ENCODE data around the gene ACTL10. TPM values are rescaled to one million over a fixed set of nuclear protein-coding genes. Genes with fewer than 3 reads are reported as not detected.

ACTL10 gene
- total and polyA plus RNA-seq, 2 of the 13 experiments (the other 11 are each of a cell fraction or from before 2014, with no cell fraction given): not detected

DNA sequence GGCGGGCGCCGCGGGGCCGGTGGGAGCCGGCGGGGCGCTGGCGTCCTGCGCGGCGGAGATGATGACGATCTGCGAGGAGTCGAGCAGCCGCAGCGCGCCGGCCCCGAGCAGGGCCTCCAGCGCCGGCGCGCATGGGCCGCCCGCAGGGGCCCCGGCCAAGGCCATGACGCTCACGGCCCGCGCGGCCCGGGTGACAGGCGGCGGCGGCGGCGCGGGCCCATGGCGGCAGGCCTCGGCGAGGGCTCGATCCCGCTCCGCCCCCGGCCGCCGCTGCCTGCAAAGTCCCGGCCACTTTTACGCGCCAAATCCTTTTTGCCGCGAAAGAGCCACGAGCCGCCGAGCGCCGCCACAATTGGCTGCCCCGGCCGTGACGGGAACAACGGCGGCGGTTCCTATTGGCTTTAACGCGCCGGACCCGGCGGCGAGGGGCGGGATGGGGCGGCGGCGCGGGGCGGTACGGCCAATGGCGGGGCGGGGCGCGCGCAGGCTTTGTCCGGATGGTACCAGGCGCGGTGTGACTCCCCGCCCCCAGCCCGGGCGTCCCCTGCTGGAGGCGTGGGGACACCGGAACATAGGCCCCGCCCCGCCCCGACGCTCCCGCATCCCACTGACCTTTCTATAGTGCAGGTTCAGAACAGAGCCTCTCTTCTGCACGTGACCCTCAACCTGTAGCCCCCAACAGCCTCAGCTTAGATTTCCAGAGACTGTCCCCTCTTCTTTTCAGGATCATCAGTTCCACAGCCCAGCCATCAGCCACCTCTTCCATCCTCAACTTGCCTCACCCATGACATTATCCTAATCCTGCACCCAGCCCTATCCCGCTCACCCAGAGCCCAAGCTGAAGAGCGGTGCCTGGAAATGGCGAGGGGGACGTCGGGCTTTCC lies 19.6 kb downstream of the ACTL10 start, which contains the start of gene E2F1 (continued):
- TF ChIP-seq RBFOX2 (IDR thresholded peaks at IDR 0.05; ENCODE audit: low read depth, low read length) (peak; percentile 71), HES4 (CRISPR knock-in tag; IDR thresholded peaks at IDR 0.05; ENCODE audit: borderline replicate concordance) (no peak), GABPB1 (CRISPR knock-in tag; IDR thresholded peaks at IDR 0.05) (peak; percentile 76), ATM (IDR thresholded peaks at IDR 0.05; ENCODE audit: borderline replicate concordance) (no peak), MBNL3 (CRISPR knock-in tag; conservative IDR thresholded peaks at IDR 0.05) (peak; percentile 82; the same call in 1 of the 2 replicates), POLR2A (IDR thresholded peaks at IDR 0.05; ENCODE audit: insufficient read depth in 1 of 2, low read depth in 2 of 2, low read length in 2 of 2) (peak; percentile 42 to 51; a peak in 1 of 4 replicates), TOPORS (CRISPR knock-in tag; IDR thresholded peaks at IDR 0.05) (no peak), ZNF432 (CRISPR knock-in tag; IDR thresholded peaks at IDR 0.05; ENCODE audit: borderline replicate concordance) (no peak), IRX3 (CRISPR knock-in tag; IDR thresholded peaks at IDR 0.05; ENCODE audit: borderline replicate concordance, low read depth) (peak; percentile 92; the same call in 1 of the 2 replicates), YEATS4 (CRISPR knock-in tag; IDR thresholded peaks at IDR 0.05; ENCODE audit: borderline replicate concordance) (peak; percentile 62), KAT2B (IDR thresholded peaks at IDR 0.05; ENCODE audit: borderline replicate concordance, low read depth, low read length) (no peak), RXRA (CRISPR knock-in tag; IDR thresholded peaks at IDR 0.05) (peak; percentile 11; the same call in 1 of the 2 replicates), ZSCAN22 (CRISPR knock-in tag; IDR thresholded peaks at IDR 0.05) (no peak)
- TF ChIP-seq, protein P1, sequence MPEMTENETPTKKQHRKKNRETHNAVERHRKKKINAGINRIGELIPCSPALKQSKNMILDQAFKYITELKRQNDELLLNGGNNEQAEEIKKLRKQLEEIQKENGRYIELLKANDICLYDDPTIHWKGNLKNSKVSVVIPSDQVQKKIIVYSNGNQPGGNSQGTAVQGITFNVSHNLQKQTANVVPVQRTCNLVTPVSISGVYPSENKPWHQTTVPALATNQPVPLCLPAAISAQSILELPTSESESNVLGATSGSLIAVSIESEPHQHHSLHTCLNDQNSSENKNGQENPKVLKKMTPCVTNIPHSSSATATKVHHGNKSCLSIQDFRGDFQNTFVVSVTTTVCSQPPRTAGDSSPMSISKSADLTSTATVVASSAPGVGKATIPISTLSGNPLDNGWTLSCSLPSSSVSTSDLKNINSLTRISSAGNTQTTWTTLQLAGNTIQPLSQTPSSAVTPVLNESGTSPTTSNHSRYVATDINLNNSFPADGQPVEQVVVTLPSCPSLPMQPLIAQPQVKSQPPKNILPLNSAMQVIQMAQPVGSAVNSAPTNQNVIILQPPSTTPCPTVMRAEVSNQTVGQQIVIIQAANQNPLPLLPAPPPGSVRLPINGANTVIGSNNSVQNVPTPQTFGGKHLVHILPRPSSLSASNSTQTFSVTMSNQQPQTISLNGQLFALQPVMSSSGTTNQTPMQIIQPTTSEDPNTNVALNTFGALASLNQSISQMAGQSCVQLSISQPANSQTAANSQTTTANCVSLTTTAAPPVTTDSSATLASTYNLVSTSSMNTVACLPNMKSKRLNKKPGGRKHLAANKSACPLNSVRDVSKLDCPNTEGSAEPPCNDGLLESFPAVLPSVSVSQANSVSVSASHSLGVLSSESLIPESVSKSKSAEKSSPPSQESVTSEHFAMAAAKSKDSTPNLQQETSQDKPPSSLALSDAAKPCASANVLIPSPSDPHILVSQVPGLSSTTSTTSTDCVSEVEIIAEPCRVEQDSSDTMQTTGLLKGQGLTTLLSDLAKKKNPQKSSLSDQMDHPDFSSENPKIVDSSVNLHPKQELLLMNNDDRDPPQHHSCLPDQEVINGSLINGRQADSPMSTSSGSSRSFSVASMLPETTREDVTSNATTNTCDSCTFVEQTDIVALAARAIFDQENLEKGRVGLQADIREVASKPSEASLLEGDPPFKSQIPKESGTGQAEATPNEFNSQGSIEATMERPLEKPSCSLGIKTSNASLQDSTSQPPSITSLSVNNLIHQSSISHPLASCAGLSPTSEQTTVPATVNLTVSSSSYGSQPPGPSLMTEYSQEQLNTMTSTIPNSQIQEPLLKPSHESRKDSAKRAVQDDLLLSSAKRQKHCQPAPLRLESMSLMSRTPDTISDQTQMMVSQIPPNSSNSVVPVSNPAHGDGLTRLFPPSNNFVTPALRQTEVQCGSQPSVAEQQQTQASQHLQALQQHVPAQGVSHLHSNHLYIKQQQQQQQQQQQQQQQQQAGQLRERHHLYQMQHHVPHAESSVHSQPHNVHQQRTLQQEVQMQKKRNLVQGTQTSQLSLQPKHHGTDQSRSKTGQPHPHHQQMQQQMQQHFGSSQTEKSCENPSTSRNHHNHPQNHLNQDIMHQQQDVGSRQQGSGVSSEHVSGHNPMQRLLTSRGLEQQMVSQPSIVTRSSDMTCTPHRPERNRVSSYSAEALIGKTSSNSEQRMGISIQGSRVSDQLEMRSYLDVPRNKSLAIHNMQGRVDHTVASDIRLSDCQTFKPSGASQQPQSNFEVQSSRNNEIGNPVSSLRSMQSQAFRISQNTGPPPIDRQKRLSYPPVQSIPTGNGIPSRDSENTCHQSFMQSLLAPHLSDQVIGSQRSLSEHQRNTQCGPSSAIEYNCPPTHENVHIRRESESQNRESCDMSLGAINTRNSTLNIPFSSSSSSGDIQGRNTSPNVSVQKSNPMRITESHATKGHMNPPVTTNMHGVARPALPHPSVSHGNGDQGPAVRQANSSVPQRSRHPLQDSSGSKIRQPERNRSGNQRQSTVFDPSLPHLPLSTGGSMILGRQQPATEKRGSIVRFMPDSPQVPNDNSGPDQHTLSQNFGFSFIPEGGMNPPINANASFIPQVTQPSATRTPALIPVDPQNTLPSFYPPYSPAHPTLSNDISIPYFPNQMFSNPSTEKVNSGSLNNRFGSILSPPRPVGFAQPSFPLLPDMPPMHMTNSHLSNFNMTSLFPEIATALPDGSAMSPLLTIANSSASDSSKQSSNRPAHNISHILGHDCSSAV (CRISPR knock-in tag; IDR thresholded peaks at IDR 0.05; ENCODE audit: borderline replicate concordance): no peak
- TF ChIP-seq, protein P2, sequence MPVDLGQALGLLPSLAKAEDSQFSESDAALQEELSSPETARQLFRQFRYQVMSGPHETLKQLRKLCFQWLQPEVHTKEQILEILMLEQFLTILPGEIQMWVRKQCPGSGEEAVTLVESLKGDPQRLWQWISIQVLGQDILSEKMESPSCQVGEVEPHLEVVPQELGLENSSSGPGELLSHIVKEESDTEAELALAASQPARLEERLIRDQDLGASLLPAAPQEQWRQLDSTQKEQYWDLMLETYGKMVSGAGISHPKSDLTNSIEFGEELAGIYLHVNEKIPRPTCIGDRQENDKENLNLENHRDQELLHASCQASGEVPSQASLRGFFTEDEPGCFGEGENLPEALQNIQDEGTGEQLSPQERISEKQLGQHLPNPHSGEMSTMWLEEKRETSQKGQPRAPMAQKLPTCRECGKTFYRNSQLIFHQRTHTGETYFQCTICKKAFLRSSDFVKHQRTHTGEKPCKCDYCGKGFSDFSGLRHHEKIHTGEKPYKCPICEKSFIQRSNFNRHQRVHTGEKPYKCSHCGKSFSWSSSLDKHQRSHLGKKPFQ (CRISPR knock-in tag; IDR thresholded peaks at IDR 0.05; ENCODE audit: insufficient replicate concordance): no peak
- TF ChIP-seq, protein P3, sequence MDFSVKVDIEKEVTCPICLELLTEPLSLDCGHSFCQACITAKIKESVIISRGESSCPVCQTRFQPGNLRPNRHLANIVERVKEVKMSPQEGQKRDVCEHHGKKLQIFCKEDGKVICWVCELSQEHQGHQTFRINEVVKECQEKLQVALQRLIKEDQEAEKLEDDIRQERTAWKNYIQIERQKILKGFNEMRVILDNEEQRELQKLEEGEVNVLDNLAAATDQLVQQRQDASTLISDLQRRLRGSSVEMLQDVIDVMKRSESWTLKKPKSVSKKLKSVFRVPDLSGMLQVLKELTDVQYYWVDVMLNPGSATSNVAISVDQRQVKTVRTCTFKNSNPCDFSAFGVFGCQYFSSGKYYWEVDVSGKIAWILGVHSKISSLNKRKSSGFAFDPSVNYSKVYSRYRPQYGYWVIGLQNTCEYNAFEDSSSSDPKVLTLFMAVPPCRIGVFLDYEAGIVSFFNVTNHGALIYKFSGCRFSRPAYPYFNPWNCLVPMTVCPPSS (IDR thresholded peaks at IDR 0.05): no peak
